OCI-LY3 (cell line): ENCODE measurements around the gene SHC3.

Source experiments
- H2AFZ ChIP-seq: fragments of 200-600, 300-600 bp; shearing (Covaris generic); 2 replicates; pipeline ENCODE4 v1.6.0; 2014; ENCODE audit warnings: antibody characterized with exemption, low read depth, low read length
- H3K27ac ChIP-seq: fragments of 200-600, 300-600 bp; sonication (generic); 2 replicates; pipeline ENCODE4 v1.5.1; 2014; ENCODE audit warnings: mild to moderate bottlenecking, low read length, moderate library complexity, mixed read lengths
- H3K27me3 ChIP-seq: fragments of 200-600, 300-600 bp; sonication (generic); 2 replicates; pipeline ENCODE4 v1.6.1; 2014; ENCODE audit warnings: low read depth, low read length, mixed read lengths
- H3K36me3 ChIP-seq: fragments of 200-600, 300-600 bp; sonication (generic); replicated peaks from 2 replicates; pipeline ENCODE3; 2014; ENCODE audit warnings: low read depth, low read length, mixed read lengths
- H3K4me1 ChIP-seq: fragments of 300-600, 200-600 bp; sonication (generic); 2 replicates; pipeline ENCODE4 v1.6.1; 2014; ENCODE audit warnings: low read length, mixed read lengths
- H3K4me2 ChIP-seq: fragments of 200-600, 300-600 bp; sonication (generic); 2 replicates; pipeline ENCODE4 v1.6.1; 2014; ENCODE audit warnings: low read length, mixed read lengths
- H3K4me3 ChIP-seq: fragments of 300-600, 200-600 bp; sonication (generic); 2 replicates; pipeline ENCODE4 v1.5.1; 2014; ENCODE audit warnings: antibody characterized with exemption, mild to moderate bottlenecking, low read length, moderate library complexity
- H3K79me2 ChIP-seq: fragments of 300-600, 200-600 bp; shearing (Covaris generic); 2 replicates; pipeline ENCODE4 v1.6.1; 2014; ENCODE audit warnings: mild to moderate bottlenecking, low read length, mixed read lengths
- H3K9ac ChIP-seq: fragments of 300-600, 200-600 bp; shearing (Covaris generic); 2 replicates; pipeline ENCODE4 v1.6.0; 2014; ENCODE audit warnings: mild to moderate bottlenecking, low read length, moderate library complexity
- H3K9me3 ChIP-seq: fragments of 200-600, 300-600 bp; shearing (Covaris generic); 2 replicates; pipeline ENCODE4 v1.6.1; 2014; ENCODE audit warnings: low read length, mixed read lengths; ENCODE audit not compliant: insufficient read depth
- H4K20me1 ChIP-seq: fragments of 200-600, 300-600 bp; sonication (generic); 2 replicates; pipeline ENCODE4 v1.6.1; 2016; ENCODE audit warnings: low read length, mixed read lengths; ENCODE audit not compliant: insufficient read depth
- CTCF ChIP-seq: fragments of 200-600, 300-600 bp; sonication (generic); IDR thresholded peaks from 2 replicates; pipeline ENCODE4 v1.5.1; 2014; ENCODE audit warnings: antibody characterized with exemption, low read length, low read depth
- EZH2phosphoT487 ChIP-seq: fragments of 200-600 bp; shearing (Covaris generic); IDR thresholded peaks from 2 replicates; pipeline ENCODE4 v1.6.1; 2018; ENCODE audit warnings: antibody characterized with exemption, mixed run types, low read depth

SHC3 gene

GRCh38 chr9:89006267-89006666 lies 172.4 kb downstream of the SHC3 start:
- TF ChIP-seq CTCF = no peak
- H3K27ac ChIP-seq = no peak overlapping the region
- no peaks in the 10 kb centered on the region for H3K9me3 ChIP-seq
- H3K36me3 ChIP-seq = no peaks in the 10 kb centered on the region
- H3K27me3 ChIP-seq = peaks cover 40% of the 10 kb centered on the region
- no peaks in the 10 kb centered on the region for H4K20me1 ChIP-seq
- H3K79me2 ChIP-seq = no peaks in the 10 kb centered on the region
- H3K4me3 ChIP-seq = no peak overlapping the region
- no peak overlapping the region for H3K9ac ChIP-seq
- no peak overlapping the region for H3K4me2 ChIP-seq
- H3K4me1 ChIP-seq = peaks cover 10% of the 10 kb centered on the region
- H2AFZ ChIP-seq = no peak overlapping the region

GRCh38 chr9:89005323-89005722 lies 173.3 kb downstream of the SHC3 start:
- Histone ChIP-seq H3K79me2 (no peaks in the 10 kb centered on the region), H2AFZ (no peak overlapping the region), H3K9ac (no peak overlapping the region), H3K4me2 (no peak overlapping the region), H3K9me3 (no peaks in the 10 kb centered on the region), H3K4me3 (no peak overlapping the region), H3K27ac (no peak overlapping the region), H3K36me3 (no peaks in the 10 kb centered on the region), H4K20me1 (no peaks in the 10 kb centered on the region), H3K27me3 (peaks cover 40% of the 10 kb centered on the region), H3K4me1 (peaks cover 10% of the 10 kb centered on the region)
- TF ChIP-seq CTCF (no peak), EZH2phosphoT487 (no peak)

GRCh38 chr9:89002987-89003386 lies 175.6 kb downstream of the SHC3 start:
- H2AFZ ChIP-seq = no peak overlapping the region
- no peak overlapping the region for H3K9ac ChIP-seq
- H3K79me2 ChIP-seq = no peaks in the 10 kb centered on the region
- TF ChIP-seq EZH2phosphoT487 (no peak), CTCF (no peak)
- no peaks in the 10 kb centered on the region for H3K4me1 ChIP-seq
- no peaks in the 10 kb centered on the region for H3K9me3 ChIP-seq
- H3K27me3 ChIP-seq = peaks cover 40% of the 10 kb centered on the region
- no peak overlapping the region for H3K27ac ChIP-seq
- H3K4me3 ChIP-seq = no peak overlapping the region
- no peak overlapping the region for H3K4me2 ChIP-seq
- no peaks in the 10 kb centered on the region for H3K36me3 ChIP-seq
- H4K20me1 ChIP-seq = no peaks in the 10 kb centered on the region

- Histone ChIP-seq H3K9me3 (no peaks in the 10 kb centered on the region), H3K79me2 (no peaks in the 10 kb centered on the region)
- TF ChIP-seq CTCF (no peak), EZH2phosphoT487 (no peak)
Measured at GRCh38 chr9:89001917-89002540, 176.6 kb downstream of the SHC3 start.

More at GRCh38 chr9:89001917-89002540, 176.6 kb downstream of the SHC3 start:
- Histone ChIP-seq H3K4me3 (no peak overlapping the region), H2AFZ (no peak overlapping the region), H3K36me3 (no peaks in the 10 kb centered on the region), H3K27ac (no peak overlapping the region), H3K4me1 (no peaks in the 10 kb centered on the region), H4K20me1 (no peaks in the 10 kb centered on the region), H3K9ac (no peak overlapping the region), H3K27me3 (peaks cover 31% of the 10 kb centered on the region), H3K4me2 (no peak overlapping the region)
